HG02852 (cell line): ENCODE results near the gene SND1.
A peak's percentile ranks its signal among the peaks of the same experiment; 100 is the strongest.

Experiments used
- ATAC-seq: cut with Tn5 transposase; IDR thresholded peaks from one replicate; pipeline ENCODE4 v1.9.1; 2021; ENCODE audit warnings: mild to moderate bottlenecking, moderate library complexity; ENCODE audit not compliant: unreplicated experiment

SND1 gene

GRCh38 chr7:128029405-128029995 is 377.5 kb downstream of the SND1 start:
- no peak for ATAC-seq

- ATAC-seq = no peak
Observed at GRCh38 chr7:128030263-128030653, 378.3 kb downstream of the SND1 start.

- peak; percentile 46 for ATAC-seq
Observed at GRCh38 chr7:128030654-128031611, 378.9 kb downstream of the SND1 start, which contains the start of gene LRRC4. LRRC4 (minus strand) TSS chr7:128031437; CDS start chr7:128030640, 797 bp downstream.

DNA sequence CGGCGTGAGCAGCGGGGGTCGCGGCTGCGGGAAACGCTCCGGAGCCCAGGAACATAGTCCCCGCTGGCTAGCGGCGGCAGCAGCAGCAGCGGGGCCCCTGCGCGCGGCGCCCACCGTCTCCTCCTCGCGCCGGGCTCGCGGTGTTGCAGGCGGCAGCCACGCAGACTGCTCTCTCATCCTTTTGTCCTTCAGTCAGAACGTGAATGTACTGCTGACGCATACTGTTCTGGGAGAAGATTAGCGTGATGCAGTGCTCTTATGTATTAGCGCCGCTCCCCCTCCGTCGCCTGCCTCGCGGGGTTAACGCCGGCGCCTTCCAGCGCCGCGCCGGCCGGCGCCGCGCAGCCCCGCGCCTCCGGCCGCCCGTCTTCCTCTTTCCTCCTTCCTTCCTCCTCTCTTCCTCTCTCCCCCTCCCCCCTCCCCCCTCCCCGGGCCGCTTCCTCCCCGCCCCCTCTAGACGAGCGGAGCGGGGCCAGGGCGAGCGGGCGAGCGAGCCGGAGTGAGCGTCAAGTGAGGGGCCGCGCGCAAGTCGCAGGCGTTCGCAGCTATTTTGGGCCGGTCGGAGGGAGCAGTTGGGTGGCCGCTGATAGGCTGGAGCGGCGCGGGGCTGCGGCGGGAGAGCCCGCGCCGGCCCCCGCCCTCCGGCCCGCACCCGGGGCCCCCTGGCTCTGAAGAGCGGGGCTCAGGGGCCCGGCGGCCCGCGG is 380.1 kb downstream of the SND1 start:
- peak; percentile 58 for ATAC-seq

DNA sequence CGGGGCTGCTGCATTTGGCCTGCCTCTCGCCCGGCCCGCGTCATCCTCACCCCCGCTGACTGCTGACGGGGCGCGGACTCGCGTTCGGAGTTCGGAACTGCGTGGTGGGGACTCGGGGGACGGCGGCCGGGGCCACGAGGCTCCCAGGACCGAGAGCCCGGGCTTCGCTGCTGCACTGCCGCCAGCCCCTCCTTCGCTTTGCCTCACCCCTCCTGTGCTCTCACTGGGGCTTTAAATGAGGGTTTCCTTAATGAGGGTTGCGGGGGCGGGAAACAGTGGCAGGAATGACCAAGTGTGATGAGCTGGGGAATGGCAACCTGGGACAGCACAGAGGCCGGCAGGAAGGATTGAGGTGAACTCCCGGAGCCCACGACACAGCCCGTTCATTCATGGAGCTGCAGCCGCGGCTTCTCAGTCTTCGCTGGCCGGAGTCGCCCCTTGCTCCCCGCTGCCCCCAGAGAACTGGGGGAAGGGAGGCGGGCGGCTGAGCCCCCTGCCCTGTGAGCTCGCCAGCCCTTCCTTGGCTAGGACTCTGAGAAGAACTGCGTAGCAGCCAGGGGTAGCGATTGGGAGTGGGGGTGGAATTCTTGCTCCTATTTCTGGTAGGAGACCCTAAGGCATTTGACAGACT is 380.7 kb downstream of the SND1 start:
- ATAC-seq = no peak

DNA sequence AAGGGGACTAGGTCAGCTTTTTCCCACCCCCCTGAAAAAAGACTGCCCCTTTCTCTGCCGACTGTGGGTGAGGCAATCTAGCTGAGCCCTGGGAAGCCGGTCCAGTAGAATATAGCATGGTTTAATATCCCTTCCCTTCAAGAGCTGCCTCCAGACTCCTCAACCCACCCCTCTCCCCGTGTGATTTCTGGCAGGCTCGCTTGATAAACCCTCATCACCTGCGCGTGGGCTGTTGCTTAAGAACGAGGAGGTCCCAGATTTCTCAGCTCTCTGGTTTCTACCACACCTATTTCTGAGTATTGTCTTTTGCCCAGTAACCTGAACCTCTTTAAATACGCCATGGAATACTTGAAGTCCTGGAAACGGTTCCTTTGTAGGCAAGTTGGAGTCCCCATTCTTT is 381.3 kb downstream of the SND1 start:
- no peak for ATAC-seq

- no peak for ATAC-seq
Observed at GRCh38 chr7:128034825-128035224, 382.8 kb downstream of the SND1 start.

- no peak for ATAC-seq
Observed at GRCh38 chr7:128035712-128036111, 383.7 kb downstream of the SND1 start.

GRCh38 chr7:128036226-128036940 is 384.4 kb downstream of the SND1 start:
- peak; percentile 56 for ATAC-seq

GRCh38 chr7:128037081-128037480 is 385.1 kb downstream of the SND1 start:
- no peak for ATAC-seq

DNA sequence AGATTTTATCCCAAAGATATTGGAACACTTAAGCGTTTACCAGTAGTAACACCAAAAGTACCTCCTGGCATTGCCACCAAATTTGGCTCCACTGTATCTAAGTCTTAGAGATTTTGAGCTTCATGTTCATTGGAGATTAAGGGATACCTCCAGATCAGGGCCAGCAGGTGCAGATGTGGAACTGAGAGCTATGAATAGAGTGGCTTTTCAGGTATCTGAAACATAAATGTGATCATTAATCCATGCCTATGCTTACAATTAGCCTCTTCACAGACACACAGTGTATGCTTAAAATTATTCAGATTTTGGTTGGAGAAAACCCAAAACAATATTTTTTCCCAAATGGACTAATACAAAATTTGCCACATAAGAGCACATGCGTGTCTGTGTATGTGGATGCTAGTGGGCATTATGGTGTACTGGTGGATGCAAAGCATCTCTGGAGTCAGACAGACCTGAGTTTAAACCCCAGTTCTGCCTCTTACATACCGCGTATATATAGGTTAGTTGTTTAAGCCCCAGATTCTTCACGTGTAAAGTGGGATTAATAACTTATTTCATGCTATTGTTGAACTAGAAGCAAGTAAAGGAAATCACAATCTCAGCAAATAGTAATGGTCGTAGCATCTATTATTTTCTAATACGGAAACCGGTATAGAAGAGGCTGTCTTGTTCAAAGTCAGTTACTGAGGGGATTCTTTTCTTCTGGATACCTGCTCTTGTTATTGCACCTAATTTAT is 386.1 kb downstream of the SND1 start:
- ATAC-seq = no peak

DNA sequence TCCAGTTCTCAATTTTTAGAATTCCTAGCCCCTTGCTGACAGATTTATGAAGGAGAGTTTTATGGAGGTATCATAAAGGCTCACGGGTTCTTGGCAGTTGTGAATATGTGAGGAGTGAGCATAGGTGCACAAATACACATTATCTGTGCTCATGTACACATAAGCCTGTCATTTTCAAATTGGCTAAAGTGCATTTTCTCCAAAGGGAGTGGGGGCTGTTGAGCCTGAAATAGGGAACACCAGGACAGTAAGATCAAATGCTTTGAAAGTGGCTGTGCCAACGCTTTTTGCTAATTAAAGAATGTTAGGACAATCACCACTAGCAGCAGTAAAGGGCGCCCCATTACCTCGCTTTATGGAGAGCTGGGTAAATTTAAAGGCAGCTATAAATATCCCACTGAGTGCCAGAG is 387.6 kb downstream of the SND1 start:
- ATAC-seq = no peak

DNA sequence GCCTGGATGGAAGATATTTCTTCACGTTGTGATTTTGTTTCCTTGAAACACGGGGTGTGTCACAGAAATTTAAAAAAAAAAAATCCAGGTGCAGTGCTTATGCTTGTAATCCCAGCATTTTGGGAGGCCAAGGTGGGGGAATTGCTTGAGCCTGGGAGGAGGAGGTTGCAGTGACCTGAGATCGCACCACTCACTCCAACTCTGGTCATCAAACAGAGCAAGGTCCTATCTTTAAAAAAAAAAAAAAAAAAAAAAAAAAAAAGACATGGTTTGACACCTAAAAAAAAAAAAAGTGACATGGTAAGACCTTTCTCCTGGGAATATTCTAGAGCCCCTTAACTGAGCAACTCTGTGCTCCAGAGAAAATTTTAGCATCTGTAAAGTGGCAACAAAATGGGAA is 388.2 kb downstream of the SND1 start:
- ATAC-seq = no peak

- no peak for ATAC-seq
Observed at GRCh38 chr7:128041203-128041602, 389.2 kb downstream of the SND1 start.

GRCh38 chr7:128042012-128042411 is 390.0 kb downstream of the SND1 start:
- ATAC-seq = no peak

DNA sequence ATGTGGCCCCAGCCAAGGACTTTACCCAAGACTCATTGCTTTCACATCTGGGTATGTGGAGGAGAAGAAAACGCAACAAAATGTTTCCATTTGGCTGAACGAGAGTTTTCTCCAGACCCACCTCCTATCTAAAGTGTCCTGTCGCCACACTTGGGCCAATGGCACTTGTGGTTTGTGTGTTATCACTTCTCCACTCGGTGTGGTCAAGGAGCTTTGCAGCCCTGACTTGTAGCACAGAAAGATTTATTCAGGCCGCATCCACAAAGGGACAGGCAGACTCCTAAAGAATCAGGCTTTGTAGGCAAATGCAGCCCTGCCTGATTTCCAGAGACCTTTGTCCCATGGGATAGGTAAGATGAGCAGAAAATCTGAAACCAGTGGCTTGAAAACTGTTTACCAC is 392.1 kb downstream of the SND1 start:
- no peak for ATAC-seq

DNA sequence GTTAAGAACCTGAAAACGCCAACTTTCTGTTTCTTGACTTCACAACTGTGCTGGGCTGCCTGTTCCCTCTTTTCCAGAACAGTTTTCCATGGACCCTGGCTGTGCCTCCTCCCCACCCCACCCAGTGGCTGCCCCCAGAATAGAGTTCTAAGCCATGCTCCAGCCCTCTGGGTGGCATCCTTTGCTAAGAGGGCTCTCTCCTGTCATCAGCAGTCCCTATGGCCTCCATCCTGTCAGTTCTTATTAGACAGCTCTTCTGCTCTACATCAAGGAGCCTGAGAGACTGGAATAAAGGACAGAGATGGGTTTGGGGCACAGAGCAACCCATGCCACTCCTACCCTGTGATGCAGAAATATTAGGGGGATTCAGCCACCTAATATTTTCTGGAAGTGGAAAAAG is 393.2 kb downstream of the SND1 start:
- no peak for ATAC-seq

DNA sequence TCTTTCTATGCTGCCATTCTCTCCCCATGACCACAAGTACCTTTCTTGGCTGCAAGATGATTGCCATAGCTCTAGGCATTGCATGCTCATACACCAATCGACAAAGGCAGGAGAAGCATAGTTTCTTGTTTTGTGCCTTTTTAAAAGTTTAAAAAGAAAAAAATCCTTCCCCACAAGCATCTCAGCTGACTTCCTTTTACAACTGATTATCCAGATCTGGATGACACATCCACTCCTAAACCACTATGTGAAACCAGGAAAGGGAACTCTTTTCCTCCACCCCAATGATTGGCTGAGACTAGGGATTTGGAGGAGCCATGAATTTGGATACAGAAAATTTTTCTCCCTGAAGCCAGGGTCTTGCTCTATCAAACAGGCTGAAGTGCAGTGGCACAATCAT is 393.8 kb downstream of the SND1 start:
- ATAC-seq = no peak

DNA sequence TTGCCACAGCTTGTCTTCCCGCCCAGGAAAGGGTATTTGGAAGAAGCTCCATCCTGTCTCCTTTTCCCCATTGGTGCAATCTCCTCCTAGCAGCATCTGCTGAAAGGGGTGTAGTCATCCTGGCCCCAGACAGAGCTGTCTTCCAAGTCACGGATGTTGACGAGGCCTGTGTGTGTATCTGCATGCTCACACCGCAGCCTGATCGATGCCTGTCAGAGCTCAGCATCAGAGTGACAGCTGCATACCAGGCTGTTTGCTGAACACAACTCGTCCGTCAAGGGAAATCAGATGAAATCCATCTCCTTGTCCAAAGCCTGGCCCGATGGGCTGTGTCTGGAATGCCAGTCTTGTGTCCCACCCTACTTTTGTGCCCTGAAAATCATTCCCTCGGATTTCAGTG is 400.4 kb downstream of the SND1 start:
- ATAC-seq = no peak

- ATAC-seq = no peak
Observed at GRCh38 chr7:128053023-128053422, 401.0 kb downstream of the SND1 start.
